HG02571 (cell line): ENCODE data around the gene SLC10A3.

Source experiments
- ATAC-seq: cut with Tn5 transposase; IDR thresholded peaks from one replicate; pipeline ENCODE4 v1.9.1; 2021; ENCODE audit warnings: mild to moderate bottlenecking, moderate library complexity; ENCODE audit not compliant: unreplicated experiment

SLC10A3 gene

GRCh38 chrX:154490414-154491083 lies at the start of gene SLC10A3:
TSS of gene SLC10A3 (minus strand) at chrX:154490629. CDS start at chrX:154488940, 1,689 bp downstream.
- ATAC-seq = peak; percentile 68

GRCh38 chrX:154539077-154539476 lies 48.6 kb upstream of the SLC10A3 start:
- no peak for ATAC-seq

GRCh38 chrX:154535892-154536291 lies 45.5 kb upstream of the SLC10A3 start:
- no peak for ATAC-seq

GRCh38 chrX:154534526-154535322 lies 44.3 kb upstream of the SLC10A3 start:
- ATAC-seq = peak; percentile 94

- ATAC-seq = no peak
Observed at GRCh38 chrX:154532690-154533089, 42.3 kb upstream of the SLC10A3 start.

GRCh38 chrX:154531626-154532025 lies 41.2 kb upstream of the SLC10A3 start:
- no peak for ATAC-seq

- ATAC-seq = no peak
Observed at GRCh38 chrX:154530286-154530685, 39.9 kb upstream of the SLC10A3 start.

GRCh38 chrX:154529206-154529612 lies 38.8 kb upstream of the SLC10A3 start:
- ATAC-seq = no peak

GRCh38 chrX:154526901-154527675 lies 36.7 kb upstream of the SLC10A3 start:
- peak; percentile 67 for ATAC-seq

- ATAC-seq = no peak
Observed at GRCh38 chrX:154525606-154526490, 35.4 kb upstream of the SLC10A3 start.

GRCh38 chrX:154519389-154519788 lies 29.0 kb upstream of the SLC10A3 start:
- no peak for ATAC-seq

GRCh38 chrX:154517101-154517781 lies 26.8 kb upstream of the SLC10A3 start:
- ATAC-seq = no peak

GRCh38 chrX:154516656-154517100 lies 26.2 kb upstream of the SLC10A3 start:
- ATAC-seq = no peak

- peak; percentile 83 for ATAC-seq
Observed at GRCh38 chrX:154515966-154516655, 25.7 kb upstream of the SLC10A3 start, which contains the start of gene FAM3A. TSS of gene FAM3A (minus strand) at chrX:154516232. CDS start at chrX:154515772, 460 bp downstream.

GRCh38 chrX:154515090-154515965 lies 24.9 kb upstream of the SLC10A3 start:
- no peak for ATAC-seq

GRCh38 chrX:154513716-154514115 lies 23.3 kb upstream of the SLC10A3 start:
- ATAC-seq = no peak

GRCh38 chrX:154512879-154513553 lies 22.6 kb upstream of the SLC10A3 start:
- no peak for ATAC-seq

- ATAC-seq = no peak
Observed at GRCh38 chrX:154511761-154512160, 21.3 kb upstream of the SLC10A3 start.
